Sigmoid colon (tissue), 4 donors: ENCODE results near the gene PMF1.
"Not testable (repeated sequence)": the region's sequence is repeated elsewhere in the genome, so short reads cannot be mapped to it uniquely, and the experiment has no call there.

Experiments used
- EP300 ChIP-seq, 4 donors: sonication (generic); formaldehyde crosslinking; IDR thresholded peaks; one replicate each; pipeline ENCODE4 v1.6.1; 2017; ENCODE audit warnings: antibody characterized with exemption in 4 of 4
- POLR2A ChIP-seq, 2 donors: fragments of 450-650 bp; IDR thresholded peaks; one replicate each; pipeline ENCODE4 v1.6.1; 2016; ENCODE audit warnings: antibody characterized with exemption in 2 of 2, mild to moderate bottlenecking in 2 of 2, moderate library complexity in 2 of 2
- POLR2AphosphoS5 ChIP-seq, 4 donors: sonication (generic); formaldehyde crosslinking; IDR thresholded peaks; one replicate each; pipeline ENCODE4 v1.6.1; 2017; ENCODE audit warnings: antibody characterized with exemption in 4 of 4
- TF ChIP-seq, protein P1 (sequence below), 4 experiments: fragments of 450-650 bp in 3 of 4; fragments of 200-600 bp in 1 of 4; IDR thresholded peaks; one replicate each; pipeline ENCODE4 v1.5.1; 2016 to 2019; ENCODE audit warnings: antibody characterized with exemption in 4 of 4, mild to moderate bottlenecking in 3 of 4, moderate library complexity in 2 of 4

DNA sequence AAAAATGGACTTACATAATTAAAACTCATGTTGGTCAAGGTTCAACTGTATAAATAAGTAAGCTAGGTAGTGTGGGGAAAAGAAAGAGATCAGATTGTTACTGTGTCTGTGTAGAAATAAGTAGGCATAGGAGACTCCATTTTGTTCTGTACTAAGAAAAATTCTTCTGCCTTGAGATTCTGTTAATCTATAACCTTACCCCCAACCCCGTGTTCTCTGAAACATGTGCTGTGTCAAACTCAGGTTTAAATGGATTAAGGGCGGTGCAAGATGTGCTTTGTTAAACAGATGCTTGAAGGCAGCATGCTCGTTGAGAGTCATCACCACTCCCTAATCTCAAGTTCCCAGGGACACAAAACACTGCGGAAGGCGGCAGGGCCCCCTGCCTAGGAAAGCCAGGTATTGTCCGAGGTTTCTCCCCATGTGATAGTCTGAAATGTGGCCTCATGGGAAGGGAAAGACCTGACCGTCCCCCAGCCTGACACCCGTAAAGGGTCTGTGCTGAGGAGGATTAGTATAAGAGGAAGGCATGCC is 31.3 kb upstream of the PMF1 start:
- not testable (repeated sequence) for TF ChIP-seq POLR2AphosphoS5, EP300, POLR2A (IDR thresholded peaks at IDR 0.05)
- TF ChIP-seq, protein P1, sequence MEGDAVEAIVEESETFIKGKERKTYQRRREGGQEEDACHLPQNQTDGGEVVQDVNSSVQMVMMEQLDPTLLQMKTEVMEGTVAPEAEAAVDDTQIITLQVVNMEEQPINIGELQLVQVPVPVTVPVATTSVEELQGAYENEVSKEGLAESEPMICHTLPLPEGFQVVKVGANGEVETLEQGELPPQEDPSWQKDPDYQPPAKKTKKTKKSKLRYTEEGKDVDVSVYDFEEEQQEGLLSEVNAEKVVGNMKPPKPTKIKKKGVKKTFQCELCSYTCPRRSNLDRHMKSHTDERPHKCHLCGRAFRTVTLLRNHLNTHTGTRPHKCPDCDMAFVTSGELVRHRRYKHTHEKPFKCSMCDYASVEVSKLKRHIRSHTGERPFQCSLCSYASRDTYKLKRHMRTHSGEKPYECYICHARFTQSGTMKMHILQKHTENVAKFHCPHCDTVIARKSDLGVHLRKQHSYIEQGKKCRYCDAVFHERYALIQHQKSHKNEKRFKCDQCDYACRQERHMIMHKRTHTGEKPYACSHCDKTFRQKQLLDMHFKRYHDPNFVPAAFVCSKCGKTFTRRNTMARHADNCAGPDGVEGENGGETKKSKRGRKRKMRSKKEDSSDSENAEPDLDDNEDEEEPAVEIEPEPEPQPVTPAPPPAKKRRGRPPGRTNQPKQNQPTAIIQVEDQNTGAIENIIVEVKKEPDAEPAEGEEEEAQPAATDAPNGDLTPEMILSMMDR (IDR thresholded peaks at IDR 0.05): not testable (repeated sequence)
